Kidney (tissue), 14 donors: ENCODE results near the gene UBE3B. TPM values are rescaled to one million over a fixed set of nuclear protein-coding genes. Genes with fewer than 3 reads are reported as not detected.

Experiments
- DNase-seq, 5 donors: peaks; one replicate each; pipeline ENCODE4 v3.0.0-alpha.2; 2013 to 2020
- FAIRE-seq: peaks from 2 replicates; lab custom pipeline; 2012; peaks lifted over from hg19 to GRCh38; lab: Jason Lieb, UNC
- H3K27ac ChIP-seq, 2 donors: one replicate each; pipeline ENCODE4 v1.7.0; 2013; ENCODE audit warnings: low read depth in 2 of 2, low read length in 2 of 2, inconsistent platforms in 1 of 2
- H3K27me3 ChIP-seq: one replicate; pipeline ENCODE4 v1.7.1; 2013; ENCODE audit warnings: low read length, inconsistent platforms; ENCODE audit not compliant: control insufficient read depth, insufficient read depth
- H3K36me3 ChIP-seq, 3 donors: one replicate each; pipeline versions ENCODE4 v1.7.0 to v1.7.1; 2013; ENCODE audit warnings: low read length in 3 of 3, control low read depth in 1 of 3, inconsistent platforms in 1 of 3; ENCODE audit not compliant: insufficient read depth in 3 of 3, control insufficient read depth in 2 of 3
- H3K4me1 ChIP-seq, 3 donors: one replicate each; pipeline versions ENCODE4 v1.7.0 to v1.7.1; 2013; ENCODE audit warnings: low read length in 3 of 3, inconsistent platforms in 1 of 3, low read depth in 1 of 3; ENCODE audit not compliant: control insufficient read depth in 2 of 3, insufficient read depth in 2 of 3
- H3K4me3 ChIP-seq, 3 donors: one replicate each; pipeline versions ENCODE4 v1.7.0 to v1.8.1; 2013; ENCODE audit warnings: low read length in 3 of 3, control low read depth in 1 of 3, inconsistent platforms in 1 of 3
- H3K9ac ChIP-seq, 3 donors: one replicate each; pipeline versions ENCODE4 v1.7.0 to v1.7.1; 2013; ENCODE audit warnings: low read length in 3 of 3, control low read depth in 1 of 3, inconsistent platforms in 1 of 3
- H3K9me3 ChIP-seq, 3 donors: one replicate each; pipeline versions ENCODE4 v1.7.0 to v1.7.1; 2013; ENCODE audit warnings: low read length in 3 of 3, control low read depth in 1 of 3, inconsistent platforms in 1 of 3; ENCODE audit not compliant: control insufficient read depth in 2 of 3, insufficient read depth in 1 of 3
- intact Hi-C: fragments of 100-400 bp; cut with DNase I; formaldehyde crosslinking; loops from one replicate; pipeline ENCODE4 v1.11.1; 2022
- polyA plus RNA-seq: library from polyadenylated mRNA; stranded (reverse); fragments of 350-450 nt; fragmentation: Illumina TruSeq; extraction: RNeasy Lipid Tissue Mini Kit (QIAGEN cat#74804); gene quantifications from one replicate; pipeline ENCODE4 v1.2.3, GENCODE V29; 2014; ENCODE audit warnings: low read depth, low replicate concordance; ENCODE audit not compliant: insufficient read depth
- total RNA-seq: library from RNA; stranded (reverse); fragmentation: NEBNext Ultra II Directional; extraction: Animal tissue kit (Norgen Biotek cat#: 25700); gene quantifications from one replicate; pipeline ENCODE4 v1.2.1, GENCODE V29; 2021
- TF ChIP-seq, protein P1 (sequence below): IDR thresholded peaks from 3 replicates; pipeline ENCODE4 v1.5.1; 2012; ENCODE audit warnings: mild to moderate bottlenecking, moderate library complexity, borderline replicate concordance; ENCODE audit not compliant: insufficient read depth; ENCODE audit errors: extremely low read depth
- donor health status: control.
- donor health status: control.
- donor health status: control.
- donor health status: control.
- donor health status: control.
- donor health status: DM: yes; HTN: yes; CAD: no.
- donor health status: Normal renal cell carcinoma (clear cell type).

Gene UBE3B
- total and polyA plus RNA-seq, 2 donors from 2014 or later, result 13.9 to 44.3 TPM

DNA sequence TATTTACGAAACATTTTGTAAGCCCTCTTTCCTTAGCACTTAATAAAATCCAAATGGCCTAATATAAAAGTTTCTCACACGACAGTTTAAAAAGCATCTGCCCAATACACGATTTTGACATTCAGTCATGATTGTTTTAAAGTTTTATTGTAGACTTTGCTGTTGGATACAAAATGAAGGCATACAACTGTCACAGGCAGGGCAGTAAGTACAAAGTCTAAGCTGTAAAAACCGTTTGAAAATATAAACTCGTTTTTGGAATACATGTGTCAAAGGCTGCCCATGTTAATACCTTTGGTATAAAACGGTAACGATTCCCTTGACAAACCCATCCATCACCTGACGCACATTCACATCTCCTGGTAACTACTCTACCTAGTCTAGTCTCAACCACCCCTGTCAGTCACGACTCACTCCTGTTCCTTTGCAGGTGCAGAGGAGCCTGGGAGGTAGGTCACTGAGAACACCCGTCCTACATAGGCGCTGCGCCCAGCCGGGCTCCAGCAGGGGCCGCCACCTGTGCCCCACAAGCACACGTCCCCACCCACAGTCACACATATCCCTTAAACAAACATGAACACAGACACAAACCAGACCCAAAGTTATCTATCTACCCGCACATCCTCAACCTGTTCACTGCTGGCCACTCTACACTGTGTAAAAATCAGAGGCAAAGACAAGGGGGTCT, 27.4 kb upstream of the UBE3B start:
- Histone ChIP-seq H3K9ac (no peak overlapping the region), H3K4me3 (no peak overlapping the region), H3K4me1 (peaks cover 0 to 4% (median 0%) of the 10 kb centered on the region in 3 donors), H3K36me3 (peaks cover 4 to 37% (median 22%) of the 10 kb centered on the region in 3 donors), H3K27ac (peak overlapping the region in 1 of 2 donors; percentile 5), H3K27me3 (no peaks in the 10 kb centered on the region), H3K9me3 (no peaks in the 10 kb centered on the region)
- DNase-seq (no peak), FAIRE-seq (no peak)
- TF ChIP-seq, protein P1, sequence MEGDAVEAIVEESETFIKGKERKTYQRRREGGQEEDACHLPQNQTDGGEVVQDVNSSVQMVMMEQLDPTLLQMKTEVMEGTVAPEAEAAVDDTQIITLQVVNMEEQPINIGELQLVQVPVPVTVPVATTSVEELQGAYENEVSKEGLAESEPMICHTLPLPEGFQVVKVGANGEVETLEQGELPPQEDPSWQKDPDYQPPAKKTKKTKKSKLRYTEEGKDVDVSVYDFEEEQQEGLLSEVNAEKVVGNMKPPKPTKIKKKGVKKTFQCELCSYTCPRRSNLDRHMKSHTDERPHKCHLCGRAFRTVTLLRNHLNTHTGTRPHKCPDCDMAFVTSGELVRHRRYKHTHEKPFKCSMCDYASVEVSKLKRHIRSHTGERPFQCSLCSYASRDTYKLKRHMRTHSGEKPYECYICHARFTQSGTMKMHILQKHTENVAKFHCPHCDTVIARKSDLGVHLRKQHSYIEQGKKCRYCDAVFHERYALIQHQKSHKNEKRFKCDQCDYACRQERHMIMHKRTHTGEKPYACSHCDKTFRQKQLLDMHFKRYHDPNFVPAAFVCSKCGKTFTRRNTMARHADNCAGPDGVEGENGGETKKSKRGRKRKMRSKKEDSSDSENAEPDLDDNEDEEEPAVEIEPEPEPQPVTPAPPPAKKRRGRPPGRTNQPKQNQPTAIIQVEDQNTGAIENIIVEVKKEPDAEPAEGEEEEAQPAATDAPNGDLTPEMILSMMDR, result no peak
- intact Hi-C loops, result no loop called here

DNA sequence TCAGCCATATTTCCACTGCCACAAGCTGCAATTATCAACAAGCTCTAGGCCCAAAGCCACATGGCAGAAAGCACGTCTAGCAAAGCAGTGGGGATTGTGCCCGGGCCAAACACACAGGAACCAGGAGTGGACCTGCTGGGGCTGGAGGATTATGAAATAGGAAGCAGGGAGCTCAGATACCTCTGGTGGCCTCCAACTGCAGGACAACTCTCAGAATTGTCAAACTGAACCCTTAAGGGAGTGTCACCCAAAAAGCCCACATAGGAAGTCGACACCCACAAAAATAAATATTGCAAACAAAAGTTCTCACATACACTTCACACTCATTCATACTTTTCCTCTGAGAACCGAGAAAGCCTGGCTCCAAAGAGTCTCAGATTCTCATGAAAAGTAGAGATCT, 26.5 kb upstream of the UBE3B start:
- intact Hi-C loops, result no loop called here
- H3K27ac ChIP-seq, result no peak overlapping the region

DNA sequence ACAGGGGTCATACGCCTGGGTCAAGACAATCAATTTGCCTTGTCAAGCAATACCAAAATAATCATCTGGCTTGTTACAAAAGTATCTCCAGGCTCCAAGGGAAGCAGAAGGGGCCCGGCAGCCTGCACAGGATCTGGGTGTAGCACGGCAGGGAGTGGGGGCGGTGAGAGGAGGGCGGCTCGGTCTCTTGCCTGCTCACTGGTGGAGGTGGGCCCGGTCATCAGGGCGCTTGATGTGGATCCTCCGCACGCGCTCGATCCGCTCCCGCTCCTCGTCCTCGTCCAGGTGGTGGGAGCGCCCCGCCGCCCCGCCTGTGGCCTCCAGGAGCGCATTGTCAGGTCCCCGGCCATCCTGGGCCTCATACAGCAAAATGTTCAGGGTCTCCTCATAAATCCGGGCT, 26.0 kb upstream of the UBE3B start:
- Histone ChIP-seq H3K4me1 (peaks cover 0 to 4% (median 0%) of the 10 kb centered on the region in 3 donors), H3K9ac (no peak overlapping the region), H3K9me3 (no peaks in the 10 kb centered on the region), H3K27ac (no peak overlapping the region), H3K36me3 (peaks cover 4 to 49% (median 33%) of the 10 kb centered on the region in 3 donors), H3K27me3 (no peaks in the 10 kb centered on the region), H3K4me3 (no peak overlapping the region)
- TF ChIP-seq, protein P1, result no peak
- intact Hi-C loops, result no loop called here
- no peak for FAIRE-seq
- DNase-seq, result no peak

More for the DNA sequence above, 26.5 kb upstream of the UBE3B start:
- H3K9me3 ChIP-seq, result no peaks in the 10 kb centered on the region
- H3K27me3 ChIP-seq, result no peaks in the 10 kb centered on the region
- H3K4me3 ChIP-seq, result no peak overlapping the region
- H3K36me3 ChIP-seq, result peaks cover 4 to 44% (median 28%) of the 10 kb centered on the region in 3 donors
- peaks cover 0 to 4% (median 0%) of the 10 kb centered on the region in 3 donors for H3K4me1 ChIP-seq
- TF ChIP-seq, protein P1, result no peak
- no peak overlapping the region for H3K9ac ChIP-seq
- DNase-seq (no peak), FAIRE-seq (no peak)

DNA sequence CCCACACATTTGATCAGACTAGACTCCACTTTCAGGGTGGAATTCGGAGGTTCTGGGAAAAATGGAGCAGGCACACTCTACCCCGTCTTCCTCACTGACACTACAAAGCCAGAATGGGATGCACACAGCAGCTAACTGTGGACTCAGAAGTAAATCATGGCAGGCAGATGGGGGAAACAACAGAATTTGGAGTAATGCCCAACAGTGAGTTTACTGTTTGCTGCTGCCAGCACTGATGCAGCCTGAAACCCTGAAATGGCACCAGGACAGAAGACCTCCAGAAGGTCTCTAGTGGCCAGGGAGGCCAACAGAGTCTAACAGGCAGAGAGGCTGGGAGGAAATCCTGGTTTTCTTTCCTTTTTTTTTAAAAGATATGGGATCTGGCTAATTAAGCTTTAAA, 24.9 kb upstream of the UBE3B start:
- Histone ChIP-seq H3K27me3 (no peaks in the 10 kb centered on the region), H3K4me1 (peaks cover 0 to 4% (median 0%) of the 10 kb centered on the region in 3 donors), H3K9ac (no peak overlapping the region), H3K36me3 (peaks cover 11 to 49% (median 34%) of the 10 kb centered on the region in 3 donors), H3K4me3 (no peak overlapping the region), H3K9me3 (no peaks in the 10 kb centered on the region), H3K27ac (no peak overlapping the region)
- intact Hi-C loops, result no loop called here
- FAIRE-seq (no peak), DNase-seq (no peak)
- TF ChIP-seq, protein P1, result no peak
